Middle frontal gyrus (tissue), 1 donor: ENCODE measurements around the gene FHL2.

ENCODE experiments used
- DNase-seq: peaks from one replicate; pipeline ENCODE4 v3.0.0-alpha.2; 2015; ENCODE audit warnings: low spot score; ENCODE audit errors: extremely low spot score

Gene FHL2

DNA sequence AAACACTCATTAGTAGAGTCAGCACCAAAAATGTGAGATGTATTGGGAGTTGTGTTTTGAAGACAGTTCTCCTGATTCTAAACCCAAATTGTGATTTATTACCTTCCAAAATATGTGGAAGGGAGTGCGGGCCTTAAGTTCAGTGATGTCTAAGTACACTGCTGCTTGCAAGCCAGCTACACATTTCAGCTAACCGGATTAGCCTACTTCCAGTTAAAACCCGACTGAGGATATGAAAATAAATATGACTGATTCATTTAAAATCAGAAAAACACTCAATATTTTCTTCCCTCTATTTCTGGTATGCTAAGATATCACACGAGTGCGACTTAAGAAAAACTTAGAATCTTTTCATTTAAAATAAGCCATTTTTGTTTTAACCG, 907 bp downstream of the FHL2 start:
- DNase-seq, result no peak

DNA sequence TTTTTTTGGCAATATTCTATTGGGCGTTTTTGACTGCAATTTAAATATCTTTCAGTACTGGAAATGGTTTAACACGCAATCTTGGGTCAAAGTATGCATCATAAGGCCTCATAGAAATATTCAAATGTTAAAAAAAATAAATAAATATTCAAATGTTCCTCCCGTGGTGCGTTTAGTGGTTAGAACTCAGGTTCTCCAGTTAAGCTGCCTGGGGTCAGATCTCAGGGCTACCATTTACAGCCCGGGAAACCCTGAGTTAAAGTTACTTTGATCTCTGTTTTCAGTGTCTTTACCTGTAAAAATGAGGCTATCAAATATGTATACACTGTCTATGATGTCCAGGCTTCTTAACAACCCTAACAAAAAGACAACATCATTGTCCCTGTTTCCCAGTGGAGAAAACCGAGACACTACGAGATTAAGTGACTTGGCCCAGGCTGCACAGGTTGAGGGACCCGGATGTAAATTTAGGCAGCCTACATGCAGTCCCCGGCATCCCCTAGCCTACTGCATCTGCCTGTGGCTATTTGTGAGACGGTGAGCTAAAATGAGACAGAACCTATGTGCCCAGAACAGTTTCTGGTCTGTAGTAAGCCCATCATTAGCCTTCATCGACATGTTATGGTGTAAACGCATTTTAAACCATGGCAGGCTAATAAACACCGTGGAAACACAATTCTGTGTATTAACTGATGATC, 1.7 kb downstream of the FHL2 start:
- no peak for DNase-seq

DNA sequence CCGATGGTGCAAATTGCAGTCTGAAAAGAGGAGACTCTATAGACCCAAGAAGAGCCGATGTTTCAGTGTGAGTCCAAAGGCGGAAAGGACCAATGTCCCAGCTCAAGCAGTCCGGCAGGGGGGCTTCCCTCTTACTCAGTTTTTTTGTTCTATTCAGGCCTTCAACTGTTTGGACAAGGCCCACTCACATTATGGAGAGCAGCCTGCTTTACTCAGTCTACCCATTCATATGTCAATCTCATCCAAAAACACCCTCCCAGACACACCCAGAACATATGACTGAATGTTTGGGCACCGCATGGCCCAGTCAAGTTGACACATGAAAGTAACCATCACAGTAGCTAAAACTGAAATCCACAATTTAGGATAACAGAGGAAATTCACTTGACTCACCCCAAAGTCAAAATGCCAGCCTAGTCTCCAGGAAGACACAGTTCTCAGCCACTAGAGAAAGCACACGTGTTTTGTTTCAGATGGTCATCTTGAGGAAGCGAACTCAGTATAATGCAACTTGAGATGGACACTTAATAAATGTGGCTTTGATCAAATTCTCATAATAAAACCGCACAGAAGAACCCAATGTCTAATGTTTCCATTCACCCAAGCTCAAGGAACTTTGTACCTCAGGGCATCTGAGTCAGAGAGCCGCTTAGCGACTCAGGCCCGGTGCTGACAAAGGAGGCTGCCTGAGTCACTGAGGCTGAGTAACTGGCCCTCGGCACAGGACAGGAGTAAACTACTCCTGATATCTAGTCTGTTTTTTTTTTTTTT, 2.4 kb downstream of the FHL2 start:
- no peak for DNase-seq

DNA sequence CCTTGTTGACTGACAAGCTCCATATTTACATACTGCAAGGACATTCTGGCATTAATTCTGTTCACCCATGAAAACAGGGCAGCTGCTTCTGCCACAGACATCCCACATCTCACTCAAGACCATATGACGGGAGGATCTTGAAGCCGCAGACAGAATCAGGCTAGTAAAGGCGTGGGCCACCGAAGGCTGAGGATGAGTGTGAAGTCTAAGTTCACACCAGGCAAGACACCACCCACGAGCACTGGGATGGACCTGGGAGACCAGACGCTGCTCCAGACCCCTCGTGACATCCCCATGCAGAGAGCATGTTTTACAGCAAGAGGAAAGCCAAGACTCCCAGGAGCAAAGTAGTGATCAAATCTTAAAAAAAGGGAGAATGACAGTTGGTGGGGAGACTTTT, 3.2 kb downstream of the FHL2 start:
- no peak for DNase-seq

DNA sequence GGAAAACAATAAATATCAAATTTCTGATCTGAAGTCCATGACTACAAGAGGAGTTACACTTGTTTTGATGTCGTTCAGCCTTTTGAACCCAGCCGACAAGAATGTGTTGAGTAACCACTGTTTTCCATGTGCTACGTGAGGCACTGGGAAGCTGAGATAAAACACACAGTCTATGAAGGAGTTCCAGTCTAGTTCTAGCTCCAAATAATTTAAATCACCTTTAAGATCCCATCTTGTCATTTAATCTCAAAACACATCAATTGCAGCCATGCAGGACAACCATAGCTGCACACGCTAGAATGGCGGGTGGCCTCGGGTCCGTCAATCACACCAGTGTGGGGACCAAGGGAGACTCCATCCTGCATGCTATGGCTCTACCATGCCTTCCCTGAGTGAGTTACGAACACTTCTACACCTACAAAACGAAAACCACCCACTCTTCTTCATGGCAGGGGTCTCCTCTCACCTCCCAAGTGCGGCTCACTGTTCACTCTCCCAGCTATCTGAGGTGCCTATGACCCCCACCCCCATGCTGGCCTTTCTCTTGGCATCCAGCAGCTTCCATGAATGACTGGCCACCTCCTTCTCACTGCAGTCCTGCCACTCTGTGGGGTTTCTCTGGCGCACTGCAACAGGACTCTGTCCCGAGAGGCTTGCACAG, 3.8 kb downstream of the FHL2 start:
- no peak for DNase-seq

DNA sequence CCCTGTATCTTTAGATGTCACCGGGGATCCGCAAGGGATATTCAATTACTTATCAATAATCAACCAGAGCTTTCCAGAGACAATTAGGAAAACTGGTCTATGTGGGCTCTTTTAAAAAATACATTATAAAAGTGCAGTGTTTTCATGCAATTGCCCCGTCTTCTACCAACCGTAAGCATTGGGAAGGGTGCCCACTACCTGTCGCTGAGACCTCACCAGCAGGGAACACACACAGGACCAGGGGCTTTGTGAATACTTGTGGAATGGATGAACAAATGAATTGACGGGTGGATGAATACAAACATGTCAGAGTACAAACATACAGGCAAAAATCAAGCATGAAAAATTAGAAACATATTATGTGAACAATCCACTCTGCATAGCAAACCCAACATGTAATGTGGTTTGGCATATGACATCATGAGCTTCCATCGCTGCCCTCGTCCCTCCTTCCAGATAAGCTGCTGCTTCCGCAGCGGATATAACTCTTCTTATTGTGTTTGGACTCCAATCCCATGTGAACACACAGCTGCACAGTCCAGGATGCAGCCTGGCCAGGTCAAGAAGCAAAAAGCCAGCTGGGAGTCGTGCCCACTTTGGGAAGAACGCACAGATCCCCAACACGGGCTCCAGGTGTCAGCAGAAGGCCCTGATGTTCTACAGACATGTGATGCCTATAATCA, 5.3 kb downstream of the FHL2 start:
- DNase-seq, result no peak

DNA sequence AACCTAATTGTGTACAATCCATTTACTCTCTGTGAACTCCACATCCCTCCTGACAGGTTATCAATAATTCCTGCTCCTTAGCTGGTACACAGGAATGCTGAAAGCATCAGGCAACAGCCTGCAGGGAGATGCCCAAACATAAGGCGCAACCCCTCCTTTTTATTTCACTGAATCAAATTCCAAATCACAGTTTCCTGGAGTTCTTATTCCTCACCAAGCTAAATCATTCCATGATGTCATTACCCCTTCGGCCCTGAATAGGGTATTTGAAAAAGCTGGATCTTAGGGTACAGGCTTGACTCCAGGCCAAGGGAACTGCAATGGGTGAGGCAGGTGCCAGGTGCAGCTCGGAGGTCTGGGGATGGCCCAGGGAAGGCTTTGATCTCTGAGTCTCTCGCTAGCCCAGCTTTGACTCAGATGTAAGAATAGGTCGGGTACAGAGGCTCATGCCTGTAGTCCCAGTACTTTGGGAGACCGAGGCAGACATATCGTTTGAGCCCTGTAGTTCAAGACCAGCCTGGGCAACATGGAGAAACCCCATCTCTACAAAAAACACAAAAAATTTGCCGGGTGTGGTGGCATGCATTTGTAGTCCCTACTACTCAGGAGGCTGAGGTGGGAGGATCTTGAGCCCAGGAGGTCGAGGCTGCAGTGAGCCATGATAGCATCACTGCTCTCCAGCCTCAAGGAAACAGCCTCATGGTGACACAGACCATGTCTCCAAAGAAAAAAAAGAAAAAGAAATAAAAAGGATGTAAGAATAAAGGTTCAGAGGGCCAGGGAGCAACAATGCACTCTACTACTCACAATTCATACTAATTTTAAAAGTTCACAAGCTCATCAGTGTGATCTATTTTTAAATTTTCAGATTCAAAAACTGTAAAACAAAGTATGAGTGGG, 6.8 kb downstream of the FHL2 start:
- DNase-seq, result no peak

DNA sequence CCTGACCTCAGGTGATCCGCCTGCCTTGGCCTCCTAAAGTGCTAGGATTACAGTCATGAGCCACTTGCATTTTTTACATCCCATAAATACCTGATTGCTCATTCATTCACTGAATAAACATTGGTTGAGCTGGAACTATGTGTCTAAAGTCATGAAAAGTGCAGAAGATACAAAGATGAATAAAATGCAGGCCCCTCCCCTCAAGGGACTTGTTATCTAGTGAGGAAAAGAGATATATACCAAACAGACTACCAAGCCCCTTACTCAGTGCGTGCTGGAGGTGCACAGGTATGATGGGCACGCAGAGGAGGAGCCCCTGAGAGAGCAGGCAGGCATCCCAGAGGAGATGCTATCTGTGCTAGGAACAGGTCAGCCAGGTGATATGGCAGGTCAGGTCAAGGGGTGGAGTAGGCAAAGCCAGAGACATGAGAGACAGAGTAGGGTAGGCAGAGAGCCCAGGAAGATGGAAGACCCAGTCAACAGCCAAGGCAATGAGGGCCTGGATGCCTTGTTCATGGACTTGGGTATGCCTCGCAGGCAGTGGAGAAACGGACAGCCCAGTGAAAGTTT, 7.7 kb downstream of the FHL2 start:
- DNase-seq, result no peak

DNA sequence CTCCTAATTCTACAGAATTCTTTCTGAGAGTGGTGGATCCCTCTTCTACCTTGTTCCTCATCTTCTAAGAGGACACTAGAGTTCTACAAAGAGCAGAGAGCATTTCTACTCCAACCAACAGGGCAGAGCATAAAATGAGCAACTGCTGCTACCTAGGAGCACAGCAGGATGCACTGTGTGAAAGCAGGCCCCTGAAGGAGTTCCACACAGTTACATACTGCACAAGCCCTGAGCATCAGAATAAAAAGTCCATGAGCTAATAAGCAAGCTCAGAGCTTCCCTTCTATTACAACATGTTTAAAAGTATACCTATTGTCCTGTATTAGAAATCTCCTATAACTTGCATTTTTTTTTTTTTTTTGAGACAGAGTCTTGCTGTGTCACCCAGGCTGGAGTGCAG, 8.4 kb downstream of the FHL2 start:
- no peak for DNase-seq

DNA sequence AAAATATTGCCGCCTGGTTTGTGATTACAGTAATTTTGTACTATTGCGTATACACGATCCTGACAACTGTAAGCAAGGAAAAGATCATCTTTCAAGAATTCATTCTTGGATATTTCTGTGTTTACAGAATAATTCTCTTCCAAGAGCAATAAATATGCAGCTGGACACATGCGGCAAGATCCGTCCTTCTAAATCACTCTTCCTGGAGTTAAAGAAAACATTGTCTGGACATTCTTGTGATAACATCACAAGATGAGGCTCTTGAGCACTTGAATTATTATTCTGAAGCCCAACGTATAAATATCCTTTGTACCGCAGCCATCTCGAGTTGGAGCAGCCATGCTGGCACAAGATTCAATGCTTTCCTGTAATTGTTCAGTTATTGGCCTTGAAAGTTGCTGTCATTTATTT, 9.9 kb downstream of the FHL2 start:
- no peak for DNase-seq

DNA sequence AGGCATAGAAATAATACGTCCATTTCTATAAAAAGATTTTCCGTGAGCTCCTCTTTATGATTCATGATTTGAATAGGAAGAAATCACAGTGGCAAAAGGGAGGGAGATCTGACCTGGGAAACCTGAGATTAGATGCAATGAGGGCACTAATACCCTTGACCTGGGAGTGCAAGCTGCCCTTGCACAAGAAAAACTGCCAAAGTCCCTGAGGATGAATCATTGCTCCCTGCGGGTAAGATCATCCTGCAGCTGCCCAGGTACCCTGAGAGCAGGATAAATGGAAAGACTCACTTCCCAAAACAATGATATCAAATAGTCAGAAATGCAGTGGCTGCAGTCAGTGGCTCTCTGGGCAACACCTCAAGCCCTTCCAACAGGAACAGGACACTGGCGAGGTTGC, 11.6 kb downstream of the FHL2 start:
- DNase-seq, result no peak

DNA sequence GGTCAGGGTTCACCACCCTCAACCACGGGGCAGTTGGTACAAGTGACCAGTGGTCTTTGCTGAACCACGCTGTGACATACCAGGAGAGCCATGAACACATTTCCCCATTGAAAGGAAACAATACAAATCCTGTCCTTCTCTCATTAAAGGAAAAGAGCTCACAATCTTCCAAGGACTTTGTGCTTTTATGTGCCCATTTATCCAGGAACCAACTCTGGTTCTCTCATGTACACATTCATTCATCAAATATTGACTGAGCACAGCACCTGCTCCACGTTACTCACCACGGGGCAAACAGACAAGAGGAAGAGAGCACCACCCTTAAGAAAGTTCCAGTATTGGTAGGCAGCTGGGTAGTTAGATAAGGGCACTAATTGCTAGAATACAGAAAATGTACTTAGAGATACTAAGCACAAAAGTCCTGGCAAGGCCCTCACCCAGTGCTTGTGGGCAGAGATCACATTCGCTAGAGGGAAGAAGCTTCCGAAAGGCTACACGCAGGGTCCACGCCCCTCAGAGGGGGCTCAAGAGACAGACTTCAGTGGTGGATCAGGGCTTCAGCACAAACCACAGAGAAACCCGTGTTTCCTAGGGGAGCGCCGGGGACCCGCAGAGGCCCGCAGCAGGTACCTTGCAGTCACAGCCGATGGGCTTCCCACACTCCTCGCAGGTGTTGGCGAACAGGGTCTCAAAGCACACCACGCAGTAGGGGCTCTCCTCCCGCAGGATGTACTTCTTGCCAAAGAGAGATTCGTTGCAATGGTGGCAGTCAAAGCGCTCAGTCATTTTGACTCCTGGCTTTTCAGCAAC, 12.9 kb downstream of the FHL2 start:
- DNase-seq, result no peak

DNA sequence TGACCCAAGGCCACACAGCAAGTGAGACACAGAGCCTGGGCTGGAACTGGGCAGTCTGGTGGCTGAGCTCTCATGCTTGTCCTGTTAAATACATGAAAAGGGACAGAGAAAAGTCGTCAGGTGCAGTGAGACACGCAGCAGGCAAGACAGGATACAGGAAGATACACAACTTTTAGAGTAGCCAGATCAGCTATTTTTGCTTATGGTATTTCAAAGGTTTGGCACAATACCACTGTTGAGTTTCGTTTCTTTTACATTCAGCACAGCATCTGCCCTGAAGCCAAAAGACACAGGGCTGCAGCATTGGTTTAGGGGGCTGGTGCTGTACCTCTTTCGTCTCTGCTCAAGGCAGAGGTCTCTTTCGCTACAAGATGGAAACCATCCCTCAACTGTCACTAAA, 14.0 kb downstream of the FHL2 start:
- DNase-seq, result no peak

DNA sequence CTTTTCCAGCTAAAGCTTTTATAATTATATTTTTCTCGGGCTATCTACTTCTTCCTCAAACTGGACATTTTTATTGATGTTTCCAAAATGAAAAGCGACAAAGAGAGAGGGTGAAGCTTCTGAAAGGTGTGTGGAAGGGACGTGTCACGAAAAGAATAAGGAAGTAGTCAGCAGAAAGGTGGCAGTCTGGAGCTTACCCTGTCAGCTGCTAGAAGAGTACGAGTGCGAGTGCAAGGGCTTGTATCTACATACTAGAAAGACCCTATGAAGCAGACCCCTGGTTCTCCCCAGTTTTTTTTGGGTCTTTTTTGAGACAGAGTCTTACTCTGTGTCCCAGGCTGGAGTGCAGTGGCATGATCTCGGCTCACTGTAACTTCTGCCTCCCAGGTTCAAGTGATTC, 14.6 kb downstream of the FHL2 start:
- no peak for DNase-seq

DNA sequence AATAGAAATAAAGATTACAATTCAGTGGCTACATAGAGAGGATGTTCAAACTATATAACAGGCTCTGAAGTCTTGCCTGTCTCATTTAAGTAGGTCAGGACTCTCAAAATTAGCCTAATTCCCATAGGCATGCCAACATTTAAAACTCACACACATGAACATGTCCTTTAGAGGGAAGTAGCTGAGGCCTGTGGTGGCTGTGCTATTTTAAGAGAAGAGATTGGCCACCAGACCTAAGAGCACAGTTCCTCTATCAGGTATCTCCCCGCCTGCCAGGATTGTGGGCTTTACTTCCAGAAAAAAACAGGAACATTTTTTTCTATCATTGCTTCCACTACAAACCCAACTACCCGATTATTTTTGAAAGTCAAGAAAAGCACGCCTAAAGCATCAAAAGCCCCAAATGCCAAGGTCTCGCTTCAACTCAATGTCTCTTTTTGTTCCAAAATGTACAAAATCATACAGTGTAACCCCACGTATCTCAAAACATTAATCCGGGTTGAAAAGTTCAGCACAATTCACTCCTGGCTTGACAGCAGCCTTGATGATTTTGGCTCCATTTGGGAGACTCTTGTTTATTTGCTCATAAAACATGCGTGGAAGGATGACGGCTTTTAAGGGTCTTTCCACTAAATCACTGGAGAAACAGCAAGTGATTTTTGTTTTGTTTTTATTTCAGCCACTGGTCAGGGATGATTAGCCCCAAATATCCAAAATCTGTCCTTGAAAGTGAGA, 15.3 kb downstream of the FHL2 start:
- DNase-seq, result no peak

DNA sequence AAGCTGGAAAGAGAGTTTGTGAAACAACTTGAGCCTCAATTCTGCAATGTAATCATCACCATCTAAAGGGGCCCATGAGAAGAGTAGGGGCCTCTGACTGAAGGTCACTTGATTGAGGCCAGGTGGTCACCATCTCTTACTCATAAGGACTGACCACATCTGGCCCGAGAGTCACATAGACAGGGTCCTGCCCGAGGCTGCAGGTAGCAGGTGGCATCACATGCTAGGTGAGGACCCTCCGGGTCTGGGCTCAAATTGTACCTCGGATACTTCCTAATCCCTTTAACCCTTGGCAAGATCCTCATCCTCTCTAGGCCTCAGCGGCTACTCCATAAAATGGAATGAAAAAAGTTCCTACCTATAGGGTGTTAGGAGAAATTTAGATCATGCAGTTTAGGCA, 16.7 kb downstream of the FHL2 start:
- no peak for DNase-seq

DNA sequence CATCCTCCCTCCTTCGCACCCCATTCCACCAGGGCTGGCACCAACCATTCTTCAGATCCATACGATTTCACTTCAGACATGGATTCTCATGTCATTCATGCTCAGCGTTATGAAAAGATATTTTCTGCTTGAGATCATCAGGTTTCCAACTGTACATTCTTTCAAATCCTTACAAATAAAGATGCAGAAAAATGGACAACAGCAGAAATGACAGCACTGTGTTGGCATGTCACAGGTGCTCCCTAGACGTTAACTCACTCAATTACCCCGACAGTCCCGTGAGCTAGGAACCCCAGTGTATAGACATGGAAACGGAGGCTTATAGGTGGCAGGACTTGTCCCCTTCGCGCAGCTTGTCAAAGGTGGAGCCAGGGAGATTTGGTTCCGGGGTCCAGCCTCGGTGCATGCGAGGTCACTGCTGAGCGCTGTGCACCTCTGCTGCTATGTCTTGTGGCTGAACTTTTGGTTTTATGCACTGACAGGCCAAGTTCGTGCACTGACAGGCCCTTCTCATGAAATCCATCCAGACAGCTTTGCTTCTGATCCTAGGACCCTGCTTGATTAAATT, 17.7 kb downstream of the FHL2 start:
- DNase-seq, result no peak

DNA sequence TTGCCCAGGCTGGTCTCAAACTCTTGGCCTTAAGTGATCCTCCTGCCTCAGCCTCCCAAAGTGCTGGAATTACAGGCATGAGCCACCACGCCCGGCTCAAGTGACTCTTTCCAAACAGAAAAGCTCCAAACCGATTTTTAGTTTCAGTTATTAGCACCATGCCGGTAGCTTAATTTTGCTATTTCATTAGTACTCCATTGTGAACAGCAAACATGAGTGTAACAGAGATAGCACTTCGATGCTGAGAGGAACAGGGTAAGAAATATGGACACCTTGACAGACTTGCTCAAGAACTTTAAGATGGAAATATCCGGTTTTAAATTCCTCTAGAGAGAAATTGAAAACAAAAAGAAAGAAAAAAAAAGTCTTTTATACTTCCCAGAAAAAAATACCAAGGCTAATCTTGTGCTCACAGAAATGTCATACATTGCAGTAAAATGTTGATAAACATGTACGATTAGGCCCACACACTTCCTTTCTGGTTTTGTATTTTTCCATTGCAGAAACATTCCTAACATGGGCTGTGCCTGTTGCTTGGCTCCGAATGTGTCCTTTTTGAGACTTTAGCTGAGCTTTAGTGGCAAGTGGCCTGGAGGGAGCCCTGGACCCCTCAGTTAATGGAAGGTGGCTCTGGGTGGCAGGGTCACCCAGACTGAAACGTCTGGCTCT, 18.3 kb downstream of the FHL2 start:
- DNase-seq, result no peak
